ENCODE data around the gene CACNA2D3.

- TF ChIP-seq EZH2 (IDR thresholded peaks at IDR 0.05; ENCODE audit: low read length) (no peak), CTCF (optimal IDR thresholded peaks at IDR 0.05 in 1 of 3, IDR thresholded peaks at IDR 0.05 in 1 of 3, conservative IDR thresholded peaks at IDR 0.05 in 1 of 3; ENCODE audit: extremely low read depth in 1 of 3, insufficient read depth in 2 of 3, low read length in 3 of 3) (no peak)
Measured at GRCh38 chr3:54311211-54311747, 188.9 kb downstream of the CACNA2D3 start.
